ENCODE results near the gene QDPR. TPM values are rescaled to one million over a fixed set of nuclear protein-coding genes. Genes with fewer than 3 reads are reported as not detected.

QDPR gene
- total RNA-seq, 1 donor from 2014 or later, result 38.5 TPM

- TF ChIP-seq, protein P1, sequence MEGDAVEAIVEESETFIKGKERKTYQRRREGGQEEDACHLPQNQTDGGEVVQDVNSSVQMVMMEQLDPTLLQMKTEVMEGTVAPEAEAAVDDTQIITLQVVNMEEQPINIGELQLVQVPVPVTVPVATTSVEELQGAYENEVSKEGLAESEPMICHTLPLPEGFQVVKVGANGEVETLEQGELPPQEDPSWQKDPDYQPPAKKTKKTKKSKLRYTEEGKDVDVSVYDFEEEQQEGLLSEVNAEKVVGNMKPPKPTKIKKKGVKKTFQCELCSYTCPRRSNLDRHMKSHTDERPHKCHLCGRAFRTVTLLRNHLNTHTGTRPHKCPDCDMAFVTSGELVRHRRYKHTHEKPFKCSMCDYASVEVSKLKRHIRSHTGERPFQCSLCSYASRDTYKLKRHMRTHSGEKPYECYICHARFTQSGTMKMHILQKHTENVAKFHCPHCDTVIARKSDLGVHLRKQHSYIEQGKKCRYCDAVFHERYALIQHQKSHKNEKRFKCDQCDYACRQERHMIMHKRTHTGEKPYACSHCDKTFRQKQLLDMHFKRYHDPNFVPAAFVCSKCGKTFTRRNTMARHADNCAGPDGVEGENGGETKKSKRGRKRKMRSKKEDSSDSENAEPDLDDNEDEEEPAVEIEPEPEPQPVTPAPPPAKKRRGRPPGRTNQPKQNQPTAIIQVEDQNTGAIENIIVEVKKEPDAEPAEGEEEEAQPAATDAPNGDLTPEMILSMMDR (IDR thresholded peaks at IDR 0.05), result no peak
- H3K27ac ChIP-seq, result no peak overlapping the region
- intact Hi-C loops (cut with DNase I), result no loop called here
- no peak overlapping the region for H3K4me3 ChIP-seq
- H3K4me1 ChIP-seq, result no peaks in the 10 kb centered on the region
- no peaks in the 10 kb centered on the region for H3K36me3 ChIP-seq
- peaks cover 9% of the 10 kb centered on the region for H3K9me3 ChIP-seq
- no peak for ATAC-seq
- no peak for DNase-seq
- no peaks in the 10 kb centered on the region for H3K27me3 ChIP-seq (ENCODE audit: low read depth)
Measured at GRCh38 chr4:17477774-17478472, 34.0 kb downstream of the QDPR start.

DNA sequence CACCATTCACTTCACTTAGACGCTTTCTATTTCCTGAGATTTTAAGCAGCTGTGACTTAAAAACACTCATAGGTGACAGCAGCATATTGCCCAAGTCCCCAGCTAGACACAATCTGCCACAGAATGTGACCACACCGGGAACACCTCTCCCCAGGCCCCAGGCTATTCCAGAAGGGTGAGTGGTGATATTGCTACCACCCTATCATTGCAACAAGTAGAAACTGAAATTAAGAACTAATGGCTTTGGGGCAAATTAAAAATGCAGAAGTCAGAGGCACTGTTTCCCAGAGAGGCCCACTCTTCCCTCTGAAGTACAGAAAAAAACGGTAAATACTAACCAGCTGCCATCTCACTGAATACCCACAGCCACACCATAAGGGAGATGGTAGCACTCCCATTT lies 35.0 kb downstream of the QDPR start:
- Histone ChIP-seq H3K27ac (no peak overlapping the region), H3K4me3 (no peak overlapping the region), H3K4me1 (no peaks in the 10 kb centered on the region), H3K27me3 (ENCODE audit: low read depth) (no peaks in the 10 kb centered on the region), H3K36me3 (no peaks in the 10 kb centered on the region), H3K9me3 (peaks cover 8% of the 10 kb centered on the region)
- intact Hi-C loops (cut with DNase I), result no loop called here
- DNase-seq (no peak), ATAC-seq (no peak)
- TF ChIP-seq, protein P1 (IDR thresholded peaks at IDR 0.05), result no peak

- ATAC-seq (no peak), DNase-seq (no peak)
- no peaks in the 10 kb centered on the region for H3K9me3 ChIP-seq
- TF ChIP-seq, protein P1 (IDR thresholded peaks at IDR 0.05), result no peak
- H3K27me3 ChIP-seq (ENCODE audit: low read depth), result no peaks in the 10 kb centered on the region
- no peak overlapping the region for H3K27ac ChIP-seq
- no peak overlapping the region for H3K4me3 ChIP-seq
- H3K36me3 ChIP-seq, result no peaks in the 10 kb centered on the region
- H3K4me1 ChIP-seq, result no peaks in the 10 kb centered on the region
- intact Hi-C loops (cut with DNase I), result no loop called here
Measured at GRCh38 chr4:17475481-17475880, 36.4 kb downstream of the QDPR start.

DNA sequence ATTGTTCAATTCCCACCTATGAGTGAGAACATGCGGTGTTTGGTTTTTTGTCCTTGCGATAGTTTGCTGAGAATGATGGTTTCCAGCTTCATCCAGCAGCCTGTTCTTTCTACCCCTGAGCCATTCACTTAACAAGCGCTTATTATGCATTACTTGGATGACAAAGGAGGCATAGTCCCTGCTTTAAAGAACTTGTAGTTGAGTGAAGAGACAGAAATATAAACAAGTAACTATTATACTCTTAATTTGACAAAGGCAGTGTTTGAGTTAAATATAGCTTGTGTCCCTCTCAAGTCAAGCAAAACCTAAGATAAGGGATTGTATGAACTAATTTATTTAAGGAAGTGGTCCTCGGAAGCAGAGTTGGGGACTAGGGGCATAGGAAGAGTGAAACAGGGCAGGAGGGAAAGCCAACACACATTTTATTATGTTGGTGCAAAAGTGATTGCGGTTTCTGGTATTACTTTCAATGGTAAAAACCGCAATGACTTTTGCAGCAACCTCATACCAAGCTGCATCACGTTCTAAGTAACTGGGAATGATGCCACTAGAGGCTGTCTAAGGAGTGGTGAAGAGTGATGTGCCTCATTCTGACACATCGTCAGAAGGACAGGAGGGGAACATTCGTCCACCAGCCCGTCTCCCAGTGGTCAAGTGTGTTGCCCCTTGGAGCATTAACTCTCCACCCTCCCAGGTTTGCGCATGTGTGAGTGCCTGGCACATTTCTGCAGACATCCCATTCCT lies 41.8 kb downstream of the QDPR start:
- H3K4me1 ChIP-seq, result no peaks in the 10 kb centered on the region
- ATAC-seq, result no peak
- H3K4me3 ChIP-seq, result no peak overlapping the region
- no peaks in the 10 kb centered on the region for H3K36me3 ChIP-seq
- TF ChIP-seq, protein P1 (IDR thresholded peaks at IDR 0.05), result no peak
- H3K27ac ChIP-seq, result no peak overlapping the region
- no peaks in the 10 kb centered on the region for H3K27me3 ChIP-seq (ENCODE audit: low read depth)
- H3K9me3 ChIP-seq, result no peaks in the 10 kb centered on the region
- intact Hi-C loops (cut with DNase I), result no loop called here
- DNase-seq, result no peak

DNA sequence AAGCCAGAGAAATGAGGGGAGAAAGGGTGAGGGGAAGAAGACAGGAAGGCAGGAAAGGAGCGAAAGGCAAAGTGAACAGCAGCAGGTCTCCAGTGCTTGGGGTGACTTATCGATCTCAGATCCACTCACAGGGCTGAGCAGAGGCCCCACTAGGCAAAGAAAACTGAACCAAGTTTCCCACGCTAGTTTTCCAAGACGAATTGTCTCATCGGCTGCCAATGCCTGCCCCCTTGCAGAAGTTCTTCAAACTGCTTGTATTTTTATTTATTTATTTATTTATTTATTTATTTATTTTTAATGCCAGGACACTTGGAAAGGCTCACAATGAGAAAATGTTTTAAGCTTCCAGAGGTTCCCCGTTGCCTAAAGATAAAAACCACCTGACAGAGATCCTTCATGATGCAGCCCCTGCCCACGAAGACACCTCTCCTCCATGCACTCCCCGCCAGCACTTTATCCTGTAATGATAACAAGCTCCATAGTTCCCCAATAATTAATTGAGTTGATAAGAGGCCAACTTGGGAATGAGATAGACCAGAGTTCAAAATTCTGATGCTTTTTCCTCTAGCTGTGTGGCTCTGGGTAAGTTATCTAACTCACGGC lies 43.2 kb downstream of the QDPR start:
- ATAC-seq (no peak), DNase-seq (no peak)
- TF ChIP-seq, protein P1 (IDR thresholded peaks at IDR 0.05), result peak; percentile 54
- no peaks in the 10 kb centered on the region for H3K27me3 ChIP-seq (ENCODE audit: low read depth)
- intact Hi-C loops (cut with DNase I), result no loop called here
- no peaks in the 10 kb centered on the region for H3K4me1 ChIP-seq
- H3K27ac ChIP-seq, result no peak overlapping the region
- H3K36me3 ChIP-seq, result no peaks in the 10 kb centered on the region
- no peak overlapping the region for H3K4me3 ChIP-seq
- no peaks in the 10 kb centered on the region for H3K9me3 ChIP-seq
